Measurements from ENCODE around the gene BTBD6.

The BTBD6 gene

DNA sequence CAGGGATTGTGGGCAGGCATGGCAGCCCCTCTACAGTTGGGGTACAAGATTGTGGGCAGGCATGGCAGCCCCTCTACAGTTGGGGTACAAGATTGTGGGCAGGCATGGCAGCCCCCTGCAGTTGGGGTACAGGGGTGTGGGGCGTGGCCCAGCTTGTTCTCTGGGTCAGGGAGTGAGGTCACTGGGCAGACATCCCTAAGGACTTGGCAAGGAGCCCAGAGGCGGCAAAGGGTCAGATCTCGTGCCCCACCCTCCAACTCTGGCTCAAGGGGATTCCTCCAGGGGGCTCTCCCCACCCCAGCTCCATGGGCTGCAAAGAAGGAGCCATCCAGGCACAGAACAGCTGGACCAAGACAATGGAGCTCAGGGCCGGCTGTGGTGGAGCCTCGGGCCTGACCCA, 41.5 kb upstream of the BTBD6 start:
- Histone ChIP-seq H3K4me1 (ENCODE audit: insufficient read depth, low read length) (peaks cover 5% of the 10 kb centered on the region), H3K27me3 (ENCODE audit: insufficient read depth, low read length) (no peaks in the 10 kb centered on the region), H3K36me3 (ENCODE audit: insufficient read depth, low read length) (no peaks in the 10 kb centered on the region), H3K4me3 (ENCODE audit: low read length) (no peak overlapping the region), H2AFZ (ENCODE audit: low read depth, low read length) (no peak overlapping the region), H3K9me3 (ENCODE audit: low read length) (no peaks in the 10 kb centered on the region)

DNA sequence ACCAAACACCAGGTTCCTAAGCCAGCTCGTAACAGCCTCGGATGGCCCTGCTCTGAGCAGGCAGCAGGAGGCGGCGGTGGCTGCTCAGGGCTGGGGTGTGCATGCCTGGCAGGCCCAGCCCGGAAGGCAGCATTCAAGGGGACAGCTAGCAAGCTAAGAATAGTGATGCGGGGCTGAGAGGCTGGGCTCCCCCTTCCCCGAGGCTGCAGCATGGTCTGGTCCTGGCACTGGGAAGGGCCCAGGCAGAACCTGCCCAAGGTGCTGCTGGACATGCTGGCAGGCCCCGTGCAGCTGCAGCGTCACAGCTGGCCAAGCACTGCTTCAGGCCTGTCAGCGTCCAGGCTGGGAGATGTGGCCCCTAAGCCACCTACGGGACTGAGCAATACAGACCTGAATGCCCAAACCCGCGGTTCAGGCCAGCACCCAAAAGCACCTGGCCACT, 40.9 kb upstream of the BTBD6 start:
- no peaks in the 10 kb centered on the region for H3K9me3 ChIP-seq (ENCODE audit: low read length)
- no peak overlapping the region for H2AFZ ChIP-seq (ENCODE audit: low read depth, low read length)
- H3K4me3 ChIP-seq (ENCODE audit: low read length): no peak overlapping the region
- H3K36me3 ChIP-seq (ENCODE audit: insufficient read depth, low read length): no peaks in the 10 kb centered on the region
- no peaks in the 10 kb centered on the region for H3K27me3 ChIP-seq (ENCODE audit: insufficient read depth, low read length)
- H3K4me1 ChIP-seq (ENCODE audit: insufficient read depth, low read length): peaks cover 3% of the 10 kb centered on the region

DNA sequence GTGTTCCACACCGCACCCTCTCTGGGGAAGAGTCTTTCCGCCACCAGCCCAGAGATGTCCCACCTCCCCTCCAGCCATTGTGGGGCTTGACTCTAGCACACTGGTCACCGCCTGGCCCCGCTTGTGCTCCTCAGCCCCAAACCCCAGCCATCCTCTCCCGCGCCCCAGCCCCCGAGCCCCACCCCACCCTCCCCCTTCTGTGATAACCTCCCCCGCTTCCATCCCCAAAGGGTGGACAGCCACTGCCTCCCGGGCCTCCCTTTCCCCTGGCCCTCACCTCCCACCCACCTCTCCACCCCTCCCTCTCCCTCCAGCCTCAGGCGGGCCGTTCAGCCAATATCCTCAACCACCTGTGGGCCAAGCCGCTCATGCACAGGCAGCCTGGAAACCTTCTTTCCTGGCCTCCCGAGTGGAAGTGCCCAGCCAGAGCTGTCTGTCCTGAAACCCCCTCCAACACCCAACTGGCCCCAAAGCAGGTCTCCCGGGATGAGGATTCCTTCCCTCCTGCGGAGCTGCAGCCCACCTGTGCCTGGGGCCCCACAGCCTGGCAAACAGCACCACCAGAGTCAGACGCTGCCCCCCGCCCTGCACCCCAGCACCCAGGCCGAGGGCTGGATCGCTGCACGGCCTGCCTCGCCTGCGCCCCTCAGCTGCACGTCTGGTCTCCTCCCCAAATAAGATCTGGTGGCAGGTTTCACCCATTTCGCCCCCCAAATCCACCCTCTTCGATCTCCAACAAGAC, 40.2 kb upstream of the BTBD6 start:
- Histone ChIP-seq H3K36me3 (ENCODE audit: insufficient read depth, low read length) (no peaks in the 10 kb centered on the region), H3K27me3 (ENCODE audit: insufficient read depth, low read length) (no peaks in the 10 kb centered on the region), H3K9me3 (ENCODE audit: low read length) (no peaks in the 10 kb centered on the region), H3K4me3 (ENCODE audit: low read length) (no peak overlapping the region), H2AFZ (ENCODE audit: low read depth, low read length) (no peak overlapping the region), H3K4me1 (ENCODE audit: insufficient read depth, low read length) (peaks cover 2% of the 10 kb centered on the region)

DNA sequence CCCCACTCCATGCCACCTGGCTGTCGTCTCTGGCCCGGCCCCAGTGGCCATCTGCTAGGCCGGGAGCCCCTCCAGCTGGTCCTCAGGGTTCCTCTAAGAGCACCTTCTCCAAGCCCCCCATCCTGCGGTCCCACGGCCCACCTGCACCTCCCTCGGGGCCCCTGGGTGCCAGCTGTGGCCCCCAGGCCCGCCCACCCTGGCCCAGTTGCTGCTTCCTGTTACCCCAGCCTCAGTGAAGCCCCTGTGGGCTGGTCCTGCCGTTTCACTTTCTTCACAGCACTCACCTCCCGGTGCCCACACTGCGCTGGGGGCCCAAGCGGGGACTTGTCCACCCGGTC, 39.6 kb upstream of the BTBD6 start:
- Histone ChIP-seq H2AFZ (ENCODE audit: low read depth, low read length) (no peak overlapping the region), H3K4me1 (ENCODE audit: insufficient read depth, low read length) (no peaks in the 10 kb centered on the region), H3K9me3 (ENCODE audit: low read length) (no peaks in the 10 kb centered on the region), H3K36me3 (ENCODE audit: insufficient read depth, low read length) (no peaks in the 10 kb centered on the region), H3K27me3 (ENCODE audit: insufficient read depth, low read length) (no peaks in the 10 kb centered on the region), H3K4me3 (ENCODE audit: low read length) (no peak overlapping the region)

DNA sequence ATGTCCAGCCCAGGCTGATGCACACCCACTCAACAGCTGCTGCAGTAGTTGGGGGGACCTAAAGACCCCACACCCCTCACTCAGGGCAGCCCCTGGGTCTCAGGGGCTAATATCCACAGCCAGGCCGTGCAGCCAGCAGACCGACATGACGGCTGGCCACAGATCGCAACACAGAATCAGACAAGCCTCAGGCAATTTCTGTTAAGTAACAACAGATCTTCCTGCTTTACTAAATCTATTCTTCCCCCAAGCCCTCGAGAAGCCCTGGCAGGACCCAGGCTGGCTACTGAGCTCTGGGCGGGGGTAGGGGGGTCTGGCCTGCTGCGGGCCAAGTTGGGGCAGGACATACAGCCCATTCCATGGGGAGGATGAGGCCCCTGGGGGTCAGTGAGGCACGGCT, 39.2 kb upstream of the BTBD6 start:
- no peaks in the 10 kb centered on the region for H3K27me3 ChIP-seq (ENCODE audit: insufficient read depth, low read length)
- H2AFZ ChIP-seq (ENCODE audit: low read depth, low read length): no peak overlapping the region
- no peaks in the 10 kb centered on the region for H3K36me3 ChIP-seq (ENCODE audit: insufficient read depth, low read length)
- no peaks in the 10 kb centered on the region for H3K9me3 ChIP-seq (ENCODE audit: low read length)
- no peaks in the 10 kb centered on the region for H3K4me1 ChIP-seq (ENCODE audit: insufficient read depth, low read length)
- no peak overlapping the region for H3K4me3 ChIP-seq (ENCODE audit: low read length)

DNA sequence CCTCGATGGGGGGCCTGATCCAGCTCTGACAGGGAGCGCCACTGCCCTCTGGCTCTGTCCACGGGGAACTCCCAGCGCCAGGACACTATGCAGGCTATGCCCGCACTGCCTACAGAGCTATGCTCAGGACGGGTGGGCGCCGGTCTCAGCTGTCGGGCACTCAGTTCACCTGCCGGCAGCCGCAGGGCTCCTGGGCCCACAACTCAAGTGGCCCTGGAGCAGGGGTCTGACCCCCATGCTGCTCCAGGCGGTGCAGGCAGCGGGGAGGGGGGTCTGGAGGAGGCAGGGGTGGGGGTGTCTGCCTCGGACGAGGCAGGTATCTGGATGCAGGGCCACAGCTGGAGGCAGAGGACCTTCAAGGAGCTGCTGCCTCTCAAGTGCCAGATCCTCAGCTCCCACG, 38.7 kb upstream of the BTBD6 start:
- Histone ChIP-seq H3K9me3 (ENCODE audit: low read length) (no peaks in the 10 kb centered on the region), H3K36me3 (ENCODE audit: insufficient read depth, low read length) (no peaks in the 10 kb centered on the region), H2AFZ (ENCODE audit: low read depth, low read length) (no peak overlapping the region), H3K4me3 (ENCODE audit: low read length) (no peak overlapping the region), H3K27me3 (ENCODE audit: insufficient read depth, low read length) (no peaks in the 10 kb centered on the region), H3K4me1 (ENCODE audit: insufficient read depth, low read length) (no peaks in the 10 kb centered on the region)

DNA sequence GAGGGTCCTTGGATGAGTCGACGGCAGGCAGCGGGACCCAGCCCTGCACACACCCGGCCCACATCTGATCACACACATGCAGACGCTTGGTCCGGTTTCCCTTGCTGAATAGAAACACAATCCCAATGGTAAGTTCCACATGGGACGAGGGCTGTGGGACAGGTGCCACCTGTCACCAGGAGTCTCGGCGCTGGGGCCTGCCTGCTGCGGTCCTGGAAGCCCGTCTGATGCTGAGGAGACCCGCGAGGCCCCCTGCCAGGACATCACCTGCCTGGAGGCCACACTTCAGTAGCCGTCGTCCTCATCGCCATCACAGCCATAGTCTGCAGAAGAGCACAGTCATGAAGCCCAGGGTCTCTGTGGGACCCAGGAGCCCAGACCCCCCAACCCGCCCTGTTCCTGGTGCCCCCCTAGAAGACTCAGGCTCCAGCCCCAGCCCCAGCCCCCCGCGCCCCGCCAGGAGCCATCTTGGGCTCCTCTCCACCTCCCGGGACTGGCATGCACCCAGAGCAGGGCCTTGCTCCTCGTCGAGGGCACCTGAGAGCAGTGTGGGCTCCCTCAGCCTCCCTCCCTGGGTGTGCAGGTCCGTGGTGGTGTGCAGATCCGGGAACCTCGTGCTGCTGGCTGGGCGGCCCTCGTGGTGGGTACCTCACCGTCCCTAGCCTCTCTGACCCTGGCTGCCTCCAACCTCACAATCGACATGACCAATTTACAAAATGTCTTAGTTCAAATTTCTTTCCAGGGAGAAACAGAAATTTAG, 37.9 kb upstream of the BTBD6 start:
- Histone ChIP-seq H3K9me3 (ENCODE audit: low read length) (no peaks in the 10 kb centered on the region), H3K4me3 (ENCODE audit: low read length) (no peak overlapping the region), H2AFZ (ENCODE audit: low read depth, low read length) (no peak overlapping the region), H3K36me3 (ENCODE audit: insufficient read depth, low read length) (no peaks in the 10 kb centered on the region), H3K27me3 (ENCODE audit: insufficient read depth, low read length) (no peaks in the 10 kb centered on the region), H3K4me1 (ENCODE audit: insufficient read depth, low read length) (no peaks in the 10 kb centered on the region)

DNA sequence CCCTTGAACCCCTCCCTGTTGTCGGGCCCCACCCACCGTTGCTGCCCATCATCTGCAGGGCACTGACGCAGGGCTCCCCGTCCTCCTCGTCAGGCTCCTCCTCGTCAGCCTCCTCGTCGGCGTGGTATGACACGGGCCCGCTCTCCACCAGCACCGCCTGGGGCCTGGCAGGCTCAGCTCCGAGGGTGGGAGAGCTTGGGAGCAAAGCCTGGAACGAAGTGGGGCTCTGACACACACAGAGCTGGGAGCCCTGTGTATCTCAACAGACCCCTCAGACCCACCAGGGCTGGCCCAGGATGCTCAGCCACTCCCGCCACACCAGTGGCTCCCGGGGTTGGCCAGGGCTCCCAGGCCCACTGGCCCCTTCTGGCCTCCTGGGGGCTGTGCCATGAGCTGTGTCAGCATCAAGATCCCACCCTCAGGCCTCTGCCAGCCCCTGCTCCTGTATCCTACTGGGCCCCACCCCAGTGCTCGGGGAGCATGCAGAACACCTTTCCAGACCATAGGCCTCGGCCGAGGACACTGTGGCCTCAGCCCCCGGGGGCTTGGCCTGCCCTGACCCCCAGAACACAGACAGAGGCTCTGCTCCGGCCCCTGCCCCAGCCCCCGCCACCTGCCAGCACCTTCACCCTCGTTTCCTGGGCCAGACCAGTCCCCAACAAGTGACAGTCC, 37.1 kb upstream of the BTBD6 start:
- Histone ChIP-seq H3K27me3 (ENCODE audit: insufficient read depth, low read length) (no peaks in the 10 kb centered on the region), H3K4me1 (ENCODE audit: insufficient read depth, low read length) (no peaks in the 10 kb centered on the region), H3K4me3 (ENCODE audit: low read length) (no peak overlapping the region), H3K36me3 (ENCODE audit: insufficient read depth, low read length) (no peaks in the 10 kb centered on the region), H3K9me3 (ENCODE audit: low read length) (no peaks in the 10 kb centered on the region), H2AFZ (ENCODE audit: low read depth, low read length) (no peak overlapping the region)

DNA sequence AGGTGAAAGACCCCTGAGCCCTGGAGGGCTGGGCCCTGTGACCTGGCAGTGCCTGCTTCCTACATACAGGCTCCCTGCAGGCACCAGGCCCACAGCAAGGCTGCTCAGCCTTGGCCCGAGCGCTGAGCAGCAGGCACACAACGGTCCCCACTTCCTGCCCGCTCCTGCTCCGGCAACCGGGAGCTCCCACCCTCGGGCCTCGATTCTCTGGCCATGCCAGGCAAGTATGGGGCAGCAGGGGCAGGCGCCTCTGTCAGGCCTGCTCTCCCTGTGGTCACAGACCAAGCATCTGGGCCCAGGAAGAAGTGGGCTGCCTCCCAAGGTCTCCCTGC, 36.6 kb upstream of the BTBD6 start:
- Histone ChIP-seq H3K27me3 (ENCODE audit: insufficient read depth, low read length) (no peaks in the 10 kb centered on the region), H2AFZ (ENCODE audit: low read depth, low read length) (no peak overlapping the region), H3K36me3 (ENCODE audit: insufficient read depth, low read length) (no peaks in the 10 kb centered on the region), H3K9me3 (ENCODE audit: low read length) (no peaks in the 10 kb centered on the region), H3K4me3 (ENCODE audit: low read length) (no peak overlapping the region), H3K4me1 (ENCODE audit: insufficient read depth, low read length) (no peaks in the 10 kb centered on the region)

DNA sequence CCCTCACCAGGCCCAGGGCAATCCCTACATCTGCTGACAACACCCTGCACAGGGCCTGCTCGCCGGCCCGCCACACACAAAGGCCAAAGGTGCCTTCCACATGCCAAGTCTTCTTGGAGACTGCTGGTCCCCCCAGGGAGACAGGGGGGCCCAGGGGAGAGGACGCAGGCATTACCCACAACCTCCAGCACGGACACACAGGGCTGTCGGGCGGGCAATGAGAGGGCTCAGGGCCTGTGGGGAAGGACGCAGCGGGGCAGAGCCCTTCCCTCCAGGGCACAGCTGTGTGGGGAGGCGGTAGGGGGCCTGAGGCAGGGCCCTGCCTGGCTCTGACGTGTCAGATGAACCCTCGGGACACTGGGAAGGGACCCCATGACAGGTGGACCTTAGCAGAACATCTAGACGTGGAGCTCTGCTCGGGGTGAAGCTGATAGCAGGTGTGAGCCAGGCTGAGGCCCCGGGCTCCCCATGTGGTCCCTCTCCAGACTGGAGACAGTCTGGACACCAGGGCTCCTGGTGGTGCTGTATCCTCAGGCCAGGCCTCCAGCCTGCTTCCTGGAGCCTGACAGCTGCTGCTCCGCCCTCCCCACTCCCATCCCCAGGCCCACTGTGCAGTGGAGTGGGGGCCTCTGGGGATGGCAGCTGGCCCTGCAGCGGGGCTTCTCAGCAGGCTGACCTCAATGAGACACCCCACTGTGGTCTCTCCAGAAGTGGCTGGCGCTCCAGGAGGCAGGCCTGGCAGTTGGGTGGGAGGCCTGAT, 35.6 kb upstream of the BTBD6 start:
- Histone ChIP-seq H2AFZ (ENCODE audit: low read depth, low read length) (no peak overlapping the region), H3K4me1 (ENCODE audit: insufficient read depth, low read length) (no peaks in the 10 kb centered on the region), H3K4me3 (ENCODE audit: low read length) (no peak overlapping the region), H3K36me3 (ENCODE audit: insufficient read depth, low read length) (peaks cover 9% of the 10 kb centered on the region), H3K27me3 (ENCODE audit: insufficient read depth, low read length) (no peaks in the 10 kb centered on the region), H3K9me3 (ENCODE audit: low read length) (no peaks in the 10 kb centered on the region)

DNA sequence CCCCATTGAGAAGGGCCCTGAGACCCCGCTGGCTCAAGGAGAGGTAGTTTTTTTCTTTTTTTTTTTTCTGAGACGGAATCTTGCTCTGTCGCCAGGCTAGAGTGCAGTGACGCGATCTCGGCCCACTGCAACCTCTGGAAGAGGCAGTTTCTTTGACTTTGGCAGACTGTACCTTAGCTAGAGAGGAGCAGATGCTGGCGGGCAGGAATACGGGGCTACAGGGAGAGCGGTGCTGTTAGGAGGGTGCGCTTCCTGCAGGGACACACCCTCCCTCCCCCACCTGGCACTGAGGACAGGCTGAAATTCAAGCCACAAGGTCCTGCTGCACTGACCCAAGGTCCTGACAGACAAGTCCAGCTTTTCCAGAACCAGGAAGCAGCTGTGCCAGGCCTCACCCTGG, 35.0 kb upstream of the BTBD6 start:
- Histone ChIP-seq H3K4me3 (ENCODE audit: low read length) (no peak overlapping the region), H3K27me3 (ENCODE audit: insufficient read depth, low read length) (no peaks in the 10 kb centered on the region), H3K9me3 (ENCODE audit: low read length) (no peaks in the 10 kb centered on the region), H3K4me1 (ENCODE audit: insufficient read depth, low read length) (no peaks in the 10 kb centered on the region), H3K36me3 (ENCODE audit: insufficient read depth, low read length) (peaks cover 15% of the 10 kb centered on the region), H2AFZ (ENCODE audit: low read depth, low read length) (no peak overlapping the region)

DNA sequence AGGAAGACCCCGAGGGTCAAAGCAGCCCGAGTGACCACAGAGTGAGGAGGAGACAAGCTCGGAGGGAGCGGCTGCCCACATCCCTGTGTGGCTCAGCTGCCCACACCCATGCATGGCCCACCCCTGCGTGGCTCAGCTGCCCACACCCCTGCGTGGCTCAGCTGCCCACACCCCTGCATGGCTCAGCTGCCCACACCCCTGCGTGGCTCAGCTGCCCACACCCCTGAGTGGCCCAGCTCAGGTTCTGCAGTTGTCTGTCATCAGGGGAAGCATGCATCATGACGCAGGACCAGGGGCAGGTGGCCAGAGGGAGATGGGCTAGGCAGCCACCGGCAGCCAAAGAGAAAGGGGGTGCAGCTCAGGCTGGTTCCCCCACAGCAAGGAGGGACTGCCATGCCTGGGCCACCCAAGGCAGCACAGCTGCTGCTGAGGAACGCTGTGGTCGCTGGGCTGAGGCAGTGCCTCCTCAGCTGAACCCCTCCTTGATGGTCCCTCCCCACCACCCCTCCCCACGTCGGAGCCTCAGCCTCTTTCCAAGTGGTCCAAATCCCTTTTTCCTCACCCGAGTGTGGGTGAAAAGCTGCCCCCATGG, 33.9 kb upstream of the BTBD6 start:
- peaks cover 18% of the 10 kb centered on the region for H3K36me3 ChIP-seq (ENCODE audit: insufficient read depth, low read length)
- H3K27me3 ChIP-seq (ENCODE audit: insufficient read depth, low read length): no peaks in the 10 kb centered on the region
- H3K4me3 ChIP-seq (ENCODE audit: low read length): no peak overlapping the region
- no peaks in the 10 kb centered on the region for H3K9me3 ChIP-seq (ENCODE audit: low read length)
- H3K4me1 ChIP-seq (ENCODE audit: insufficient read depth, low read length): no peaks in the 10 kb centered on the region
- H2AFZ ChIP-seq (ENCODE audit: low read depth, low read length): no peak overlapping the region

DNA sequence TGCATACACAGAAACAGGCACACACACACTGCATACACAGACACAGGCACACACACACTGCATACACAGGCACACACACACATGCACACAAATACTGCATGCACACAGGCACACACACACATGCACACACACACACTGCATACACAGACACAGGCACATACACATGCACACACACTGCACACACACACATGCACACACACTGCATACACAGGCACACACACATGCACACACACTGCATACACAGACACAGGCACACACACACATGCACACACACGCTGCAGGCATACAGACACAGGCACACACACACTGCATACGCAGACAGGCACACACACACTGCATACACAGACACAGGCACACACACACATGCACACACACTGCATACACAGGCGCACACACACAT, 32.7 kb upstream of the BTBD6 start:
- no peak overlapping the region for H3K4me3 ChIP-seq (ENCODE audit: low read length)
- H3K36me3 ChIP-seq (ENCODE audit: insufficient read depth, low read length): peaks cover 24% of the 10 kb centered on the region
- H3K9me3 ChIP-seq (ENCODE audit: low read length): no peaks in the 10 kb centered on the region
- H2AFZ ChIP-seq (ENCODE audit: low read depth, low read length): no peak overlapping the region
- H3K27me3 ChIP-seq (ENCODE audit: insufficient read depth, low read length): no peaks in the 10 kb centered on the region
- H3K4me1 ChIP-seq (ENCODE audit: insufficient read depth, low read length): no peaks in the 10 kb centered on the region

Data from neuron (in vitro differentiated cells).